KBM-7 (cell line): ENCODE measurements around the gene TMEM242.
A peak's percentile ranks its signal among the peaks of the same experiment; 100 is the strongest.

ENCODE experiments used
- DNase-seq: peaks from one replicate; pipeline ENCODE4 v3.0.0-alpha.2; 2015
- in situ Hi-C: fragments of 300-500 bp; cut with MboI; formaldehyde crosslinking; loops from 2 replicates; pipeline ENCODE4 v1.14.3; 2020; ENCODE audit warnings: low sequenced_read_pairs, low pct_unique_long_range_greater_than_20kb, mixed read lengths

TMEM242 gene

GRCh38 chr6:157276134-157276532, 47.2 kb downstream of the TMEM242 start:
- DNase-seq = no peak
- in situ Hi-C loops = no loop called here

GRCh38 chr6:157274471-157275226, 48.7 kb downstream of the TMEM242 start:
- DNase-seq = peak; percentile 86
- in situ Hi-C loops = no loop called here

DNA sequence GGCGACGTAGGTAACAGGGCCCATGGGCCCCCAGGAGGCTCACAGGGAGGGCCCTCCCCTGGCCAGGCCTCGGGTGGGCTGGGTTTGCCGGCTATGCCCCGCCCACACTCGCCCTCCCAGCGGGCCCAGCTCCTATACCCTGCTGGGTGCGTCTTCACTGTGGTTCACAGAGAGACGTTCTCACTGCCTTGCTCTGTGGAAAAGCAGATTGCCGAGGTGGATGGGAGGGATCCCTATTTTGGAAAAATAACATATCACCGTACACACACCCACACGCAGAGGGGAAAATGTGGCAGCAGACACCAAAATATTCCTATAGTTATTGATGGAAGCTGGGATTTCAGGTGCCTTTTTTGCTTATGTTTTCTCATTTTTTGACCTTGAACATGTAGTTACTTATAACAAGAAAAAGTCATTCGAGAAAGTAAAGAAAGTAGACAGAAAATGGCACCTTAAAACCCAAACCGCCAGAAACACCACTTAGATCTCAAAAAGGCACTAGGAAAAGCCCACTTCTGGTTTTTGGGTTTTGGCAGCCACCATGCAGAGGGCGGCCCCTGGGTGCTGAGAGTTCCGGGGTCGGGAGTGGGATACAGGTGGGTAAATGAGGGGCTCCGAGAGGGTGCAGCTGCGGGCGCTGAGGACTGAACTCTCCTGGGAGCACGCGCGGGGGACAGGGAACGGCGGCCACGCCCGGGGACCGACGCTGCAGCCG, 49.4 kb downstream of the TMEM242 start:
- in situ Hi-C loops = no loop called here
- peak; percentile 14 for DNase-seq

DNA sequence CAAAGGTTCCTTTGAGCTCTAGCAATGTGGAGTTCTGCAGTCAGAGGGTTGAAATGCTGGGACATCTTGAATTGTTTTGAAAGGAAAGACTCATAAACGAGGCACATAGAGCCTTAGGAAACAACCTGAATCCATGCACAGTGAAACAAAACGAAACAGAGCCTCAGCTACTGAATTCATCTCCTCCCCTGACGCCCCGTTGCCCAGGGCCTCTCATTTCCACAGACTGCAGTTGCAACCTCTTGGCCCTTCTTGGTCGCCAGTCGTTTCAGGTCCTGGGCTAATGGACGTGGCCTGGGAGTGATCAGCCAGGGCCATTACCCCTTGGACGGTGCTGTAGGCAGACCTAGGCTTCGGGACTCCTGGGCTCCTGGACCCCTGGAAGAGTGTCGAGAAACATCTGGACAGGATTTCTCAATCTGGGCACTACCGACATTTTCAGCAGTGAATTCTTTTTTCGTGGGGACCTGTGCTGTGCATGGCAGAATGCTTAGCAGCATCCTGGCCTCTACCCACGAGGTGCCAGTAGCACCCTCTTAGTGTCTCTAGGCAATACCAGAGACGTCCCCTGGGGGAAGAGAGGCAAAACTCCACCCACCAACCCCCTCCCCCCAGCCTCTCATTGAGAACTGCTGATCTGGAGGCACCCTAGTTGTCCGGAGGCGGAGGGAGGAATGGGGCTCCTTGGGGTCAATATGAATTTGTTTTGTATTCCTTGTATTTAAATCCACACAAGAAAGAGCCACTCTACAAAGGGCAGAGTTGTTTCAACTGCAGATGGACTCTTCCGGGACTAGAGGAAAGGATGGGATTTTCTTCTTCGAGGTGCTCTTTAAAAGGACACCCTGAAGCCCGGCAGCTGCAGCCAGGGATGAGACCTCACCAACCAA, 50.2 kb downstream of the TMEM242 start:
- peak; percentile 16 for DNase-seq
- in situ Hi-C loops = no loop called here

DNA sequence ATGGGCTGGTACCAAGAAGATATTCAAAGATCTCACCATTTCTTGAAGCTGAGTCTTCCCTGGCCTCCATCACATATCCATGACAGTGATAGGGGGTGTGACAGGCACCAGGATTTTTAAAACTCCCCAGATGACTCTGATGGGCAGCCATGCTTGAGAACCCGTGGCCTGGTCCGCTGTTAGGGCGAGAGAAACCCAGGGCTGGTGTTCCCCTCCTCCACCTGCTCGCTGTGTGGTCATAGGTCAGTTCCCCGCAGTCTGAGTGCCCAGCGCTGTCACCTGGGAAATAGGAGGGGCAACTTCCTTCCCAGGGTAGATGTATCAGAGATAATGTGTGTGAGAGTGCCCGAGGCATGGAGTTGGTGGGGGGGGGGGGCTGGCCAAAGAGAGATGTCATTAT, 50.9 kb downstream of the TMEM242 start:
- in situ Hi-C loops = no loop called here
- DNase-seq = no peak

DNA sequence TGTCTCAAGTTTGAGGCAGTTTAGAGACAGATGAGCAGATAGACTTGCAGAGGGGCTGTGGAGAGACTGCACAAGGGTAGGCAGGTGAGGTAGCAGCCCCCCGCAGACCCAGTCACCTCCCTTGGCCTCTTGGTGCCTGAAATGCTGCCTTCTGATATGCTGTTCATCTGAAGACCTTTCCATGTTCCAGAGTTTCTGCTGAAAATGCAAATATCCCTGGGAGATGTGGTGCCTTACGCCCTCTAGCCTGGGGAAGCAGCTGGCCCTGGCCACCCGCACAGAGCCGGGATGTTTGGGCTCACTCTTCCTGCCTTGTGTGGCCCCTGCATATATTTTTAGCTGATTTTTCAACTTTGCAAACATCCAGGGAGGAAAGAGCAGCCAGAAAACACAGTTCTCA, 51.4 kb downstream of the TMEM242 start:
- DNase-seq = no peak
- in situ Hi-C loops = no loop called here

- no peak for DNase-seq
- in situ Hi-C loops = no loop called here
Observed at GRCh38 chr6:157271441-157271840, 51.9 kb downstream of the TMEM242 start.

DNA sequence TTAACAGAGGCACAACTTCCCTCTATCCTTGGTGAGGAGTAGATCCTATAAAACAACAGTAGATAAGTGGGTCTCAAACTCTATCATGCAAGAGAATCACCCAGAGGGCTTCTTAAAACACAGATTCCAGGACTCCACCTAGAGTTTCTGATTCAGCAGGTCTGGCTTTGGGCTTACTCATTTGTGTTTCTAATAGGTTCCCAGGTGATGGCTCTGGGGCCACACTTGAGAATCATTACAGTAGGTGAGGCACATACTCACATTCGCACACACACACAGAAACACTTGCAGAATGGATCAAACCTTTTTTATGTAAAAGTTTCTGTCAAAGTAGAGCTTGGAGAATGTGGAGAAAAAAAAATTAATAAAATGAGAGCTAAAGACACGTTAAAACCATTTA, 52.4 kb downstream of the TMEM242 start:
- DNase-seq = no peak
- in situ Hi-C loops = no loop called here

DNA sequence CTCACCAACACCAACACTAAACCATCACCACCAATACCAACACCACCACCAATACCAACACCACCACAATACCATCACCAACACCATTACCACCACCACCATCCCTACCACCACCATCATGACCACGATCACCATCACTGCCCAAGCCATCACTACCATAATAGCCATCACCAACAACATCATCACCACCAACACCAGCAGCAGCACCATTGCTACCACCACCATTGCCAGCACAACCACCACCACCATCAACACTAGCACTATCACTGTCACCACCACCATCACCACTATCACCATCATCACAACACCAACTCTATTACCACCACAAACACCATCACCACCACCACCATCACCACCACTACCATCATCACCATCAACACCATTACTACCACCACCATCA, 53.0 kb downstream of the TMEM242 start:
- no peak for DNase-seq
- in situ Hi-C loops = no loop called here

GRCh38 chr6:157269261-157269794, 54.0 kb downstream of the TMEM242 start:
- DNase-seq = no peak
- in situ Hi-C loops = no loop called here

DNA sequence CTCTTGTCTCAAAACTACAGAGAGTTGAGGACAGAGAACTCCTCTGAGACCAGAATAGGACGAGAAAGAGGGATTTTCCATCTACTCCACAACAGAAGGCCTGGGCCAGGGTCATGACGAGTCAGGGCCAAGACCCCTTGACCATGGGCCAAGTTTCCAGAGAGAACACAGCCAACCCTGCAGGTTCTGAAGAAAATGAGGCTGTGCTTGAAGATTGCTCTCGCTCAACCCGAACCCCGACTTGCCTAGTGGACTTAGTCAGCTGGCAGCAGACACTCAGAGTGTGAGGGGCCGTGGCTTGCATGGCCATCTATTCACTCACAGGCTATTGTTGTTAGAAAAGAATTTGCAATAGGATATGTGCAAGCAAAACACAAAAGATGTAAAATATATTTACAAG, 54.5 kb downstream of the TMEM242 start:
- DNase-seq = no peak
- in situ Hi-C loops = no loop called here

DNA sequence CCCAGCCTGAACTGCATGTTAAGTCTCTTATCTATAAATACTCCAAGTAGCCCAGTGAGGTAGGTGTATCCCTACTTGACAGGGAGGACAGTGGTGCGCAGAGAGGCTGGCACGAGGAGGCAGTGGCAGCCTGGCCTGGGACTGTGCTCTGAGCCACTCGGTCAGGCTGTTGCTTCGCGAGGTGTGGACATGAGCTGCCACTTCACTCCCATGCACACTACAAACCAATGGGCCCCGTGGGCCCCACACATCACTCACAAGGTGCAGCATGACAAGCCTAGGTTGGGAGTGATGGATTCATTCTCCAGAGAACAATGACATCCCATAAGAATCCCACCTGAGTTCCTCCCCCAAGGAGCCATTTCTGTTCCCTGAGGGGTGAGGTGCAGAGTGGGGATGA, 54.9 kb downstream of the TMEM242 start:
- DNase-seq = no peak
- in situ Hi-C loops = no loop called here

- in situ Hi-C loops = no loop called here
- DNase-seq = no peak
Observed at GRCh38 chr6:157267654-157268053, 55.7 kb downstream of the TMEM242 start.

DNA sequence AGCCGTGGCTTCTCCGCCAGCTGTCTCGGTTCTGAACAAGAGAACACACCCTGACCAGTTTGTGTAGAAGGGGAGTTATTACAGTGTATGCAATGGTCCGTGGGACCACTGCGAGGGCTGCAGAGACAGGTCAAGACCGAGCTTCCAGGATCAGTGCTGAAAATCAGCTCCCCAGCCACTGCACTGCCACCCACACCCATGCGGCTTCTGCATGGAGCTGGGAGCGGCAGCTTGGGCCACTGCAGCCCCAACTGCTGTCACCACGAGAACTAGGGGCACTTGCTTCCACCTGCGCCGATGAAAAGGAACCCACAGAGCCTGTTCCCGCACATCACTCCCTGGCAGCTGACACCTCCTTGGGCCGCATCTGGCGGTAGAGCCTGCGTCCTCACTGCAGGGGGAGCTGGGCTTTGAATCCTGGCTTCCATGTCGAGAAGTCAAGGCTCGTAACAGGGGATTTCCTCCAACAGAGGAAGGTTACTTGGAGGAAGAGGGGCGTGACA, 56.2 kb downstream of the TMEM242 start:
- DNase-seq = no peak
- in situ Hi-C loops = no loop called here

DNA sequence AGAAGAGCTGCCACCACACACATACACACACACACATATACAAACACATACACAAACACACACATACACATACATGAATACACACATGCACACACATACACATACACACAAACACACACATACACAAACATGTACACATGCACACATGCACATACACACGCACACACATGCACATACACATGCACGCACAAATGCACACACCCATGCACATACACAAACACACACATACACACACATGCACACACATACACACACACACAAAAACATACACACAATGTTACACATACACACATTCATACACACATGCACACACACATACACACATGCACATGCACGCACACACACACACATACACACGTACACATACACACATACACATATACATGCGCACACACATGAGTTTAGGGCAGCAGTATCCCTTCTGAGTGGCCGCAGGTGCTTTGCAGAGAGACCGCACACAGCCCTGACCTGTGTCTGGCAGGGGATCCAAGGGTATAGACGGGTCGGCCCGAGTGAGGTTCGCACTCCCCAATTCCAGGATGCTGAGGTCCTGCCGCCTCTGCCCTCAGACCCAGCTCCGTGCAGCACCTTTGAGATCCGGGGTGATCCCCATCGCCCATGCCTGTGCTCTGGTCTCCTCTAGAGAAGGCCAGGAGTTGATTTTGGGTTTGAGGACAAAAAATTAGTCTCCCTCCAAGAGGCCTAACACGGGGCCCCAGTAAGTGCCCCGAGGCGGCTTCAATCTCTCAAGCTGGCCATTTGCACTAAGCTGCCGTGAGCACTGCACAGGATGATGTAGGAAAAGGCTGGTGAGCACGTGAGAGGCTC, 56.8 kb downstream of the TMEM242 start:
- in situ Hi-C loops = no loop called here
- DNase-seq = no peak

DNA sequence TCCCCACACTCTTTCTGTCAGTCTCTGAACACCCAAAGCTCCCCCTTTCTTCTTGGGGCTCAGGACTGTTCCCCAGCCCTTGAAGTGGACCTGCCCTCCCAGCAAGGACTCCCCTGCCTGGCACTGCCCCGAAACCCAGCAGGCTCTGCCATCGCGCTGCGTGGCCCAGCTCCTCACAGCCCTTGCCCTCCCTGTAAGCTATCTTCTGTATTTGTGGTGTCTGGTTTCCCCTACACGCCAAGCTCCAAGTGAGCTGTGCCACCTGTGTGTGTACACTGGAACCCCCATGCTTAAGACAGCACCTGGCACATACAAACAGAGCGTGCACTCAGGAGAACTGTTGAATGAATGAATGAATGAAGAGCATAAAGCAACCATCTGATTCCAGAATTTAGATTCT, 57.7 kb downstream of the TMEM242 start:
- in situ Hi-C loops = no loop called here
- DNase-seq = no peak

- DNase-seq = no peak
- in situ Hi-C loops = no loop called here
Observed at GRCh38 chr6:157265186-157265585, 58.1 kb downstream of the TMEM242 start.

- in situ Hi-C loops = no loop called here
Observed at GRCh38 chr6:157264701-157265100, 58.6 kb downstream of the TMEM242 start.

More at GRCh38 chr6:157264701-157265100, 58.6 kb downstream of the TMEM242 start:
- no peak for DNase-seq
